GM10847 (cell line): Measurements from ENCODE around the gene OR2K2.

Source experiments
- POLR2A ChIP-seq: IDR thresholded peaks from 2 replicates; pipeline ENCODE4 v1.6.1; 2011; ENCODE audit not compliant: insufficient read length; ENCODE audit errors: extremely low read depth

The OR2K2 gene, protein sequence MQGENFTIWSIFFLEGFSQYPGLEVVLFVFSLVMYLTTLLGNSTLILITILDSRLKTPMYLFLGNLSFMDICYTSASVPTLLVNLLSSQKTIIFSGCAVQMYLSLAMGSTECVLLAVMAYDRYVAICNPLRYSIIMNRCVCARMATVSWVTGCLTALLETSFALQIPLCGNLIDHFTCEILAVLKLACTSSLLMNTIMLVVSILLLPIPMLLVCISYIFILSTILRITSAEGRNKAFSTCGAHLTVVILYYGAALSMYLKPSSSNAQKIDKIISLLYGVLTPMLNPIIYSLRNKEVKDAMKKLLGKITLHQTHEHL

GRCh38 chr9:111330124-111330523, at the start of gene OR2K2:
Gene OR2K2, minus strand, starts transcription at chr9:111330224. Its CDS starts 1,791 bp downstream, at chr9:111328433.
- TF ChIP-seq POLR2A = no peak

DNA sequence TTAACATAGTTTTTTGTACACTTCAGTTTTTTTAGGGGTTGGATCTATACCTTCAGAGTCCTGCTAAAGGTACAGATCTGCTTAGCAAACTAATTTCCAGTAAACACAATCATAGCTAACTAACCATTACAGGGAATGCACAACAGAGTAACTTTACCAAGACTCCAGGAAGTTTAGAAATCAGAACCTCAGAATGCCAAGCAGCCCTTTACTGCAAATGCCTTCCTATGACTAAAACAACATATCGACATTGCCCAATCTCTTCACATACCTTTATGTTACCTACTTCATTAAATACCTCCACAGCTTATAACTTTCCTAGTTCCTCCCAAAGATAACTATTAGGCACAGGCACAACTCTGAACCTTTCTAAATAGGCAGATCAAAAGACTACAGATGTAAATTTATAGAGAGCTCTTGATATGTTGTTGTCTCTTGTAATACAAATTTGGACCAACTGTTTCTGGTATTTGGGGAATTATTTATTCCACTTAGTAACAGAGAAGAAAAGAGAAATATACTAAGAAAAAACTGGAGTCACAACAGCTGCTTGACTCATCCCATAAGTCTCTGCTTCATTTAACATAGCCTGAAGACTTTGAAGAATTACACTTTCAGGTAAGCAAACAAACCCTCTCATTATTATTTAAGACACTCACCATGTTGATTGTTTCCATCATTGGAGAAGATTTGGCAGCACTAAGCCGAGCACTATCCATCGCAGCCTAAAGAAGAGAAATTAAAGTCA, 46.0 kb upstream of the OR2K2 start:
- no peak for TF ChIP-seq POLR2A

GRCh38 chr9:111375062-111375461, 45.0 kb upstream of the OR2K2 start:
- no peak for TF ChIP-seq POLR2A

DNA sequence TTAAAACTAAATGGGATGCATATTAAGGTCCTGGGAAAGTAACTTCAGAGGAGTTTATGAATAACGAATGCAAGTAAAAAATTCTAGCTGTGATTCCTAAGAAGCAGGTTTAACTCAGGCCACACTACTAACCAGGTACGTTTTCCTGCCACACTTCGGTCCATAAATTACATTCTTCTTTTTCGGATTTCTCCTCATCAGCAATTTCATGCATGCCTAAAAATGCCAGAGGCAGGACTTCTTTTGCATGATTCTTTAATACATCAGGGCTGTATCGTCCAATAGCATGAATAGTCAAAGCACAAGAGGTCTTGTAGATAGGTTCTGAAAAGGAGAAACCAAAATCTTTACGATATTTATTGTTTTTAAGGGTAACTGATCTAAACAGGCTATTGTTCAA, 42.3 kb upstream of the OR2K2 start:
- TF ChIP-seq POLR2A = no peak

GRCh38 chr9:111366978-111367377, 37.0 kb upstream of the OR2K2 start:
- TF ChIP-seq POLR2A = no peak

DNA sequence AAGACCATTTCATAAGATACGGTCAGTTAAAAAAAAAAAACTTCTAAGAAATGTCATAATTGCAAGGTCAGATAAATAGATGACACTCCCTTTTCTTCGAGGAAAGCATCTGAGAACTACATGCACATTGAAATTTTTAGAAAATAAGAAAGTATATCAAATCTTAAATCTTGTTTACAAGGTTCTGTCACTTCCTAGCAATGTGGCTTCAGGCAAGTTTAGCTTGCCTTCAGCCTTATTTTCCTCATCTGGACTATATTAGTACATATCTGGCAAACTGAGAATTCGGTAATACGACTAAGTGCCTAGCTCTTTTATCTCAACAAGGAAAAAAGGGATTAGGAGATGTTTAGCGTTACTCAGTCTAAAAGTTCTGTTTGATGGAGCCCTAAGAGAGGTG, 32.5 kb upstream of the OR2K2 start:
- TF ChIP-seq POLR2A = no peak

GRCh38 chr9:111360881-111361280, 30.9 kb upstream of the OR2K2 start:
- no peak for TF ChIP-seq POLR2A

DNA sequence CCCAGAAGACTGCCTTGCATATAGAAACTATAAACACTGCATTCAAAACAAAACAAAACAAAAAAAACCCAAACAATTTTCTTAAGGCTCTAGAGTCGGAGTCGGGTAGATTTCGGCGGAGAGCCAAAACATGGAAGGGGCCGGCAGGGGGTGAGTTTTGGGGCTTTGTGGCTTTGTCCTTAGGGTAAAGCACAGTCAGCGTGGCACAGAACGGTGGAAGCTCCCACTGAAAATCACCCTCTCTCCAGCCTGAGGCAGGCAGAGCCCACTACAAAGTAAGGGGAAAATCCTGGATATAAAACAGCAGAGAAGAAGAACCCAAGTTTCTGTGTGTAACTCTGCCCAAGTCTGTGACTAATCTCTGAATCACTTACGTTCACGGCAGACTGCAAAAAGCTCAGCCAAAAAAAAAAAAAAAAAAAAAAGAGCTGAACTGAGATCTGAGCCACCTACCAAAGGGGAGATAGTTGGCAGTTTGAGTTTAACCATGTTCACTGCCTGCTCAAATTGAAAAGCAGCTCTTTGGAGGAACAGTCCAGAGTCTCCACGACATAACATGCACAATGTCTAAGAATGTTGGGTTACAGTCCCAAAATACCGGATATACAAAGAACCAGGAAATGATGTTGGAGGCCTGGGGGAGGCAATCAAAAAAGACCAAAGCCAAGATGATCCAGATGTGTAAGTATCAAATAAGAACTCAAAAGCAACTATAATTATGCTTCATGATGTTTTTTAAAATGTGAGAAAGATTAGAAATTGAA, 26.6 kb upstream of the OR2K2 start:
- TF ChIP-seq POLR2A = no peak

DNA sequence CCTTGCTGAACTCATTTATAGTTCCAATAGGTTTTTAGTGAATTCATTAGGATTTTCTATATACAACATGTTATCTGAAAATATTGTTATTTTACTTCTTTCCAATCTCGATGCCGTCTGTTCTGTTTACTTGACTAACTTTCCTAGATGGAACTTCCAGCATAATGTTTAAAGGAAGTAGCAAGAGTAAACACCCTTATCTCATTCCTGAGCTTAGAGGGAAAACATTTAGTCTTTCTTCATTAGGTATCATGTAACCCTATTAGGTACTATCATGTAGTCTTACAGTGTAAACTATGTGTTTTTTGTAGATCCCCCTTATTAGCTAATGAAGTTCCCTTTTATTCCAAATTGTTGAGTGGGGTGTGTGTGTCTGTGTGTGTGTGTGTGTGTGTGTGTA, 22.5 kb upstream of the OR2K2 start:
- TF ChIP-seq POLR2A = no peak

- TF ChIP-seq POLR2A = no peak
These were observed 20.5 kb upstream of the OR2K2 start for GRCh38 chr9:111350556-111350955.

DNA sequence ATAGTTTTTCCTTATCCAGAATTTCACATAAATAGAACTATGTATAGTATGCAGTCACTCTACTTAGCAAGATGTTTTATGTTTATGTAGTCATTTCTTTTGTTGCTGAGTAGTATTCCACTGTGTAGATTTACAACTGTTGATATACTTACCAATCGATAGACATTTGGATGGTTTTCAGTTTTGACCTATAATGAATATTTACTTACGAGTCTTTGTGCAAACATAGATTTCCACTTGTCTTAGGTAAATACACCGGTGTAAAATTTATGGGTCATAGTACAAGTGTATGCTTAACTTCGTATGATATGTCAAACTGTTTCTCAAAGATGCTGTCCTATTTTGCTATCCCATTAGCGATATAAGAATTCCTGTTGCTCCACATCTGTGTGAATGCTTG, 19.7 kb upstream of the OR2K2 start:
- no peak for TF ChIP-seq POLR2A

GRCh38 chr9:111348821-111349271, 18.8 kb upstream of the OR2K2 start:
- no peak for TF ChIP-seq POLR2A

DNA sequence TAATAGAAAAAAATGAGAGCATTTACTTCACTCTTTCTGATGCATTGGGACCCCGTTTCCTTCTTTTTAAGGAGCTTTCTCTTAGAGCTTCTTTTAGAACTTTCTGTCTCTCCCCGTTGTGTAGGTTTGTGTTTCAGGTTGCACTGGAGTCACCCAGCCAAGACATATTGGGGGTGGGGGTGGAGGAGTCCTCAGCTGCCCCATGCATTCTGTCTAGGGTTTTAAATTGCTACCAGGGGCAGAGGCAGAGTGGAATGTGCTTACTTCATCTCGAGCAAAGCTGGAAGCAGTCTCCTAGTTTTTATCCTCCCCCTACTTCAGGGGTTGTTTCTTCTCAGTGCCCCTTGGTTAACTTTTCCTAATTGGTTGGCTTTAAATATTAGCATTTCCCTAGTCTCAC, 9.4 kb downstream of the OR2K2 start:
- TF ChIP-seq POLR2A = no peak

GRCh38 chr9:111316796-111317195, 13.2 kb downstream of the OR2K2 start:
- no peak for TF ChIP-seq POLR2A

DNA sequence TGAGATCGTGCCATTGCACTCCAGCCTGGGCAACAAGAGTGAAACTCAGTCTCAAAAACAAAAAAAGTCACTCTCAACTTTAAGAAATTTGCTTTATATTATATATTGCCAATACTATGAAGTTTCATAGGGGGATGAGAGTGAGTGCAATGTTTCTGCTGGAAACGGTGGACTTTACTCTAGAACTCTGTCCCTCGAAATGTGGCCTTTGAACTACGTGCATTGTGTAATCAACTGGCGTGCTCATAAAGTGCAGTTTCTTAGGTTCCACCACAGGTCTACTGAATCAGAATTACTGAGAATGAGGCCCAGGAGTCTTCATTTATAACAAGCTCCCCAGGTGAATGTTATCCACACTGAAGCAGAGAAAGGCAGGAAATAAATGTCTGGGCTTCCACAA, 24.1 kb downstream of the OR2K2 start:
- TF ChIP-seq POLR2A = no peak

GRCh38 chr9:111301195-111301594, 28.8 kb downstream of the OR2K2 start:
- no peak for TF ChIP-seq POLR2A

DNA sequence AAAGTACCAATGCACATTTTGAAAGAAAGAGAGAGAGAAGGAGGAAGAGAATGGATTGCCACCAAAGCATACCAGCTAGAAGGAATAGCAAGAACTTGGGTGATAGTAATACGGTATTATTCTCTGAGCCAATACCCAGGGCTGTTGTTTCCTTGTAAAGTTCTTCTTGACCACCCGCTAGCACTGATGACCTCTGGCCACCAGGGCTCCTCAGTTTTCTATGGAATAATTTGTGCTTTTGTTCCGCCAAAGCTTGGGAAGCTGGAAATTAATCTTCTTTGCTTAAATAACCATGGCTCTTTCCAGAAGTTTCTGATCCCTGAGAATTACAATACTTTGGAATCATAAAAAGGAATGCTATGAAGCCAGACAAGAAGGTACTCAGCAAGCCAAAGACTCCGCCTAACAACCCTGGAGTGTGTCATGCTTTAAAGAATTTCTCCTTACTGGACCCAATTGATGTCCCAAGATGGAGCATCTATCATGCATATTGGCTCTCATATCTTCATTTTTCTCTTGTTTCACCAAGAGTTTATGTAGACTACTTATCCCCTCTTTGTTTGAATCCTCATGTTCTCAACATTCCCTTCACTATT, 29.8 kb downstream of the OR2K2 start:
- no peak for TF ChIP-seq POLR2A
